K562 (cell line): Measurements from ENCODE around the gene METAP1D. TPM values are rescaled to one million over a fixed set of nuclear protein-coding genes. Genes with fewer than 3 reads are reported as not detected.

Source experiments
- CHD1 ChIP-seq: fragments of 200-600 bp; sonication (generic); IDR thresholded peaks from one replicate; pipeline ENCODE4 v1.6.1; 2012; ENCODE audit warnings: mild to moderate bottlenecking, moderate library complexity, low read length, inconsistent platforms
- E2F6 ChIP-seq, 2 experiments: IDR thresholded peaks; 2 replicates each; pipeline ENCODE4 v1.6.1; 2011; ENCODE audit warnings: borderline replicate concordance in 1 of 2, control low read depth in 1 of 2, low read depth in 1 of 2, low read length in 1 of 2, mild to moderate bottlenecking in 1 of 2, mixed read lengths in 1 of 2, moderate library complexity in 1 of 2; ENCODE audit not compliant: insufficient read depth in 1 of 2, insufficient read length in 1 of 2, poor library complexity in 1 of 2, severe bottlenecking in 1 of 2; ENCODE audit errors: extremely low read depth in 1 of 2
- GTF2A2 ChIP-seq: IDR thresholded peaks from 2 replicates; pipeline ENCODE4 v1.6.1; 2016; ENCODE audit warnings: mild to moderate bottlenecking, missing genetic modification characterization, missing compliant biosample characterization
- HNRNPL ChIP-seq: fragments of 200-400 bp; formaldehyde crosslinking; IDR thresholded peaks from 2 replicates; pipeline ENCODE4 v1.6.1; 2017; ENCODE audit warnings: low read depth, mild to moderate bottlenecking, low read length
- ID3 ChIP-seq, 2 experiments: fragments of 250-450 bp in 1 of 2; fragments of 450-650 bp in 1 of 2; sonication (Bioruptor Pico) in 1 of 2; IDR thresholded peaks; 2 replicates each; pipeline versions ENCODE4 v1.6.1 to v1.8.0; 2016 to 2021; ENCODE audit warnings: mild to moderate bottlenecking in 2 of 2, moderate library complexity in 2 of 2, missing compliant biosample characterization in 1 of 2, missing genetic modification characterization in 1 of 2
- ILF3 ChIP-seq: fragments of 450-650 bp; IDR thresholded peaks from 2 replicates; pipeline ENCODE4 v1.6.1; 2018; ENCODE audit warnings: antibody characterized with exemption, mild to moderate bottlenecking, moderate library complexity, borderline replicate concordance
- IRF2 ChIP-seq: sonication (generic); formaldehyde crosslinking; IDR thresholded peaks from 2 replicates; pipeline ENCODE4 v1.8.1; 2022; ENCODE audit warnings: mild to moderate bottlenecking, missing genetic modification reagents
- KDM4B ChIP-seq, 2 experiments: fragments of 450-650 bp in 1 of 2; sonication (generic) in 1 of 2; IDR thresholded peaks; 2 replicates each; pipeline ENCODE4 v1.6.1; 2016 to 2017; ENCODE audit warnings: borderline replicate concordance in 2 of 2, antibody characterized with exemption in 1 of 2, low read depth in 1 of 2, mild to moderate bottlenecking in 1 of 2
- KLF10 ChIP-seq: fragments of 250-450 bp; sonication (Bioruptor Pico); IDR thresholded peaks from 2 replicates; pipeline ENCODE4 v1.6.1; 2021; ENCODE audit warnings: matching md5 sums
- NCOA1 ChIP-seq: fragments of 450-650 bp; IDR thresholded peaks from 2 replicates; pipeline ENCODE4 v1.6.1; 2016; ENCODE audit warnings: low read depth
- POLR3G ChIP-seq: IDR thresholded peaks from 2 replicates; pipeline ENCODE4 v1.6.1; 2011; ENCODE audit not compliant: insufficient read length, insufficient replicate concordance; ENCODE audit errors: extremely low read depth
- RFX7 ChIP-seq: fragments of 250-450 bp; sonication (Bioruptor Pico); IDR thresholded peaks from 2 replicates; pipeline ENCODE4 v1.5.1; 2021; ENCODE audit warnings: mild to moderate bottlenecking
- SAFB ChIP-seq: fragments of 200-400 bp; formaldehyde crosslinking; IDR thresholded peaks from 2 replicates; pipeline ENCODE4 v1.6.1; 2017; ENCODE audit warnings: low read depth, low read length, borderline replicate concordance
- SMAD3 ChIP-seq: fragments of 450-650 bp; formaldehyde crosslinking; conservative IDR thresholded peaks from 2 replicates; pipeline ENCODE4 v1.4.0; 2020; ENCODE audit warnings: mild to moderate bottlenecking
- SMARCE1 ChIP-seq: fragments of 450-650 bp; IDR thresholded peaks from 2 replicates; pipeline ENCODE4 v1.7.1; 2016; ENCODE audit warnings: mild to moderate bottlenecking
- SREBF2 ChIP-seq: sonication (generic); formaldehyde crosslinking; IDR thresholded peaks from 2 replicates; pipeline ENCODE4 v1.4.0; 2020; ENCODE audit warnings: mild to moderate bottlenecking, missing genetic modification reagents
- TAF9B ChIP-seq: fragments of 450-650 bp; IDR thresholded peaks from 2 replicates; pipeline ENCODE4 v1.6.1; 2018; ENCODE audit warnings: mild to moderate bottlenecking; ENCODE audit not compliant: partially characterized antibody
- TCF7L2 ChIP-seq: fragments of 150-350 bp; IDR thresholded peaks from 2 replicates; pipeline ENCODE4 v1.6.1; 2016; ENCODE audit warnings: low read depth, mild to moderate bottlenecking, low read length, moderate library complexity
- ZNF165 ChIP-seq: fragments of 250-450 bp; sonication (Bioruptor Pico); IDR thresholded peaks from 2 replicates; pipeline ENCODE4 v1.4.0; 2020; ENCODE audit warnings: borderline replicate concordance
- ZNF644 ChIP-seq: fragments of 200-800 bp; sonication (Bioruptor generic); IDR thresholded peaks from 2 replicates; pipeline ENCODE4 v1.6.1; 2016; ENCODE audit warnings: low read depth, missing genetic modification characterization, missing compliant biosample characterization
- ZNF830 ChIP-seq: fragments of 250-450 bp; sonication (Bioruptor Pico); IDR thresholded peaks from 2 replicates; pipeline ENCODE4 v1.5.0; 2021; ENCODE audit warnings: mild to moderate bottlenecking
- ZSCAN32 ChIP-seq: fragments of 450-650 bp; formaldehyde crosslinking; IDR thresholded peaks from 2 replicates; pipeline ENCODE4 v1.4.0; 2020; ENCODE audit warnings: mild to moderate bottlenecking, moderate library complexity
- polyA plus RNA-seq, 8 experiments: library from polyadenylated mRNA; depleted of rRNA in 4 of 8; stranded (reverse) in 5 of 8; unstranded in 3 of 8; fragments of >200 nt; fragmentation: Nextera tagmentation in 2 of 8; fragmentation: Illumina TruSeq in 1 of 8; extraction: Ambion mirVana in 2 of 8; extraction: Trizol in 1 of 8; gene quantifications; 2 replicates each; pipeline versions ENCODE4 v1.2.1 to v1.2.3, GENCODE V29; 2011 to 2014; ENCODE audit warnings: inconsistent platforms in 1 of 8, missing spikeins in 1 of 8
- total RNA-seq, 7 experiments: library from RNA; depleted of rRNA in 6 of 7; stranded (reverse); fragments of >200 nt in 6 of 7; fragmentation: Illumina TruSeq in 2 of 7; extraction: Trizol in 2 of 7; gene quantifications; 2 replicates each; pipeline versions ENCODE4 v1.2.1 to v1.2.3, GENCODE V29; 2011 to 2021; ENCODE audit warnings: low replicate concordance in 1 of 7
- TF ChIP-seq, protein P1 (sequence below): fragments of 250-450 bp; sonication (Bioruptor Pico); IDR thresholded peaks from 2 replicates; pipeline ENCODE4 v1.4.0; 2020; ENCODE audit warnings: mild to moderate bottlenecking, moderate library complexity

METAP1D gene
- total and polyA plus RNA-seq, 9 of the 15 experiments (the other 6 are each of a cell fraction or from before 2014, with no cell fraction given), result 8.0 to 23.4 (median 15.7) TPM

DNA sequence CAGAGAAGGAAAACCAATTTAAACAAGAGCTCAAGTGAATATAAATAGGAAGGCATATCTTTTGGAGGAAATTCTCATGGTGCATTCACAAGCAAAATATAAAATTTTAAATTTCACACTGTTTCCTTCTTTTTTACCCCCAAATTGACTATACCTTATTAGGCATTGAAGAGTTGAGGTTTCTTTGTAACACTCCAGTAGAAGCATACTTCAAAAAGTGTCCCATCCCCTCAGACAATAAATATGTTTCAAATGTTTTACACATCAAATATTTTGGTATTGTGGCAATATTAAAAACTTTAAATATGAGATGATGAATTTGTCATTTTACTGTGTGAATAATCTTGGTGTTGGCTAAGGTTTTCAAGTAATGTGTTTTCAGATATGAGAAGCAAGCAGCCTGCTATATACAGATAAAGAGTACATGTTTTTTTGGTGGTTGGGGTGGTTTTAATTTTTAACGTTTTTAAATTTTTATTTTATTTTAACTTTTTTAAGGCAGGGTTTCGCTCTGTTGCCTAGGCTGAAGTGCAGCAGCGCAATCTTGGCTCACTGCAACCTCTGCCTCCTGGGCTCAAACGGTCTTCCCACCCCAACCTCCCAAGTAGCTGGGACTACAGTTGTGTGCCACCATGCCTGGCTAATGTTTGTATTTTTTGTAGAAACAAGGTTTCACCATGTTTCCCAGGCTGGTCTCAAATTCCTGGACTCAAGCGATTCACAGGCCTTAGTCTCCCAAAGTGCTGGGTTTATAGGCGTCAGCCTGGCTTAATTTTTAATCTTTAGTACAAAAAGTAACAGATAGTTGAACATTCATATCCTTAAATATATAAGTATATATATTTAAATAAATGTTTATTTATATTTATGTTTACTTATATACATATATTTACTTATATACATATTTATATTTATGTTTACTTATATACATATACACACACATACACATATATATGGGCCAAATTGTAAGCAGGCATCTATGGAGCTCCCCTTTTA, 49.1 kb downstream of the METAP1D start (continued):
- TF ChIP-seq ID3 (CRISPR knock-in tag; IDR thresholded peaks at IDR 0.05), result no peak
- no peak for TF ChIP-seq ID3 (tag; IDR thresholded peaks at IDR 0.05)
- no peak for TF ChIP-seq KDM4B (IDR thresholded peaks at IDR 0.05; ENCODE audit: borderline replicate concordance in 2 of 2, low read depth in 1 of 2)
- TF ChIP-seq IRF2 (CRISPR knock-in tag), result no peak
- peak; percentile 71 for TF ChIP-seq SMARCE1
- TF ChIP-seq E2F6 (IDR thresholded peaks at IDR 0.05; ENCODE audit: borderline replicate concordance in 1 of 2, extremely low read depth in 1 of 2, insufficient read depth in 1 of 2, insufficient read length in 1 of 2, low read depth in 1 of 2, low read length in 1 of 2, poor library complexity in 1 of 2, severe bottlenecking in 1 of 2), result no peak
- no peak for TF ChIP-seq ZNF165 (CRISPR knock-in tag)
- TF ChIP-seq SMAD3 (CRISPR knock-in tag), result no peak
- TF ChIP-seq ILF3, result no peak
- TF ChIP-seq, protein P1, sequence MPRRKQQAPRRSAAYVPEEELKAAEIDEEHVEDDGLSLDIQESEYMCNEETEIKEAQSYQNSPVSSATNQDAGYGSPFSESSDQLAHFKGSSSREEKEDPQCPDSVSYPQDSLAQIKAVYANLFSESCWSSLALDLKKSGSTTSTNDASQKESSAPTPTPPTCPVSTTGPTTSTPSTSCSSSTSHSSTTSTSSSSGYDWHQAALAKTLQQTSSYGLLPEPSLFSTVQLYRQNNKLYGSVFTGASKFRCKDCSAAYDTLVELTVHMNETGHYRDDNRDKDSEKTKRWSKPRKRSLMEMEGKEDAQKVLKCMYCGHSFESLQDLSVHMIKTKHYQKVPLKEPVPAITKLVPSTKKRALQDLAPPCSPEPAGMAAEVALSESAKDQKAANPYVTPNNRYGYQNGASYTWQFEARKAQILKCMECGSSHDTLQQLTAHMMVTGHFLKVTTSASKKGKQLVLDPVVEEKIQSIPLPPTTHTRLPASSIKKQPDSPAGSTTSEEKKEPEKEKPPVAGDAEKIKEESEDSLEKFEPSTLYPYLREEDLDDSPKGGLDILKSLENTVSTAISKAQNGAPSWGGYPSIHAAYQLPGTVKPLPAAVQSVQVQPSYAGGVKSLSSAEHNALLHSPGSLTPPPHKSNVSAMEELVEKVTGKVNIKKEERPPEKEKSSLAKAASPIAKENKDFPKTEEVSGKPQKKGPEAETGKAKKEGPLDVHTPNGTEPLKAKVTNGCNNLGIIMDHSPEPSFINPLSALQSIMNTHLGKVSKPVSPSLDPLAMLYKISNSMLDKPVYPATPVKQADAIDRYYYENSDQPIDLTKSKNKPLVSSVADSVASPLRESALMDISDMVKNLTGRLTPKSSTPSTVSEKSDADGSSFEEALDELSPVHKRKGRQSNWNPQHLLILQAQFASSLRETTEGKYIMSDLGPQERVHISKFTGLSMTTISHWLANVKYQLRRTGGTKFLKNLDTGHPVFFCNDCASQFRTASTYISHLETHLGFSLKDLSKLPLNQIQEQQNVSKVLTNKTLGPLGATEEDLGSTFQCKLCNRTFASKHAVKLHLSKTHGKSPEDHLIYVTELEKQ (CRISPR knock-in tag), result 0 out of 2 replicates have a peak, but pooled peaks have one; percentile 8
- no peak for TF ChIP-seq POLR3G
- no peak for TF ChIP-seq RFX7 (CRISPR knock-in tag)
- TF ChIP-seq SAFB, result no peak
- TF ChIP-seq HNRNPL, result no peak
- TF ChIP-seq ZNF644 (tag), result 0 out of 2 replicates have a peak, but pooled peaks have one; percentile 60
- no peak for TF ChIP-seq TAF9B
- TF ChIP-seq TCF7L2, result no peak
- TF ChIP-seq ZNF830, result no peak
- TF ChIP-seq KLF10, result no peak
- no peak for TF ChIP-seq SREBF2 (CRISPR knock-in tag)
- TF ChIP-seq CHD1, result no peak
- TF ChIP-seq GTF2A2, result no peak
- no peak for TF ChIP-seq ZSCAN32 (CRISPR knock-in tag)
- TF ChIP-seq NCOA1, result peak; percentile 59; the same call in 1 of the 2 replicates
